SU-DHL-6 (cell line): ENCODE results near the gene UBTF.

ENCODE experiments used
- H2AFZ ChIP-seq: fragments of 200-600 bp; sonication (generic); 2 replicates; pipeline ENCODE4 v1.6.1; 2014; ENCODE audit warnings: low read depth, mild to moderate bottlenecking, moderate library complexity, mixed read lengths, antibody characterized with exemption, low read length; ENCODE audit not compliant: severe bottlenecking
- H3F3A ChIP-seq: fragments of 200-600 bp; shearing (Covaris generic); 2 replicates; pipeline ENCODE4 v1.6.0; 2016; ENCODE audit warnings: antibody characterized with exemption, mild to moderate bottlenecking; ENCODE audit not compliant: insufficient read depth
- H3K27ac ChIP-seq: fragments of 200-600 bp; sonication (generic); 2 replicates; pipeline ENCODE4 v1.5.1; 2016; ENCODE audit warnings: low read depth, mild to moderate bottlenecking, low read length, moderate library complexity, mixed read lengths
- H3K27me3 ChIP-seq: fragments of 200-600 bp; sonication (generic), shearing (Covaris generic); 2 replicates; pipeline ENCODE4 v1.6.0; 2014; ENCODE audit warnings: mild to moderate bottlenecking, low read length
- H3K36me3 ChIP-seq: fragments of 200-600 bp; sonication (generic); 2 replicates; pipeline ENCODE4 v1.6.1; 2014; ENCODE audit warnings: mild to moderate bottlenecking, low read length, mixed read lengths
- H3K4me2 ChIP-seq: fragments of 300-600, 200-600 bp; shearing (Covaris generic), sonication (generic); 2 replicates; pipeline ENCODE4 v1.6.0; 2014; ENCODE audit warnings: low read length, low read depth, mild to moderate bottlenecking; ENCODE audit not compliant: poor library complexity, severe bottlenecking
- H3K4me3 ChIP-seq: fragments of 200-600 bp; sonication (generic); 2 replicates; pipeline ENCODE4 v1.5.1; 2014; ENCODE audit warnings: antibody characterized with exemption, low read length, mild to moderate bottlenecking, mixed read lengths; ENCODE audit not compliant: insufficient read depth, poor library complexity, severe bottlenecking
- H3K79me2 ChIP-seq: fragments of 200-600 bp; sonication (generic); 2 replicates; pipeline ENCODE4 v1.6.1; 2014; ENCODE audit warnings: mild to moderate bottlenecking, low read length, moderate library complexity; ENCODE audit not compliant: insufficient read depth
- H3K9ac ChIP-seq: fragments of 200-600 bp; sonication (generic); 2 replicates; pipeline ENCODE4 v1.7.0; 2014; ENCODE audit warnings: mild to moderate bottlenecking, low read length
- H3K9me2 ChIP-seq: fragments of 200-600 bp; sonication (generic); replicated peaks from 2 replicates; pipeline ENCODE4 v1.6.1; 2014; ENCODE audit warnings: low read length; ENCODE audit not compliant: insufficient read depth
- H3K9me3 ChIP-seq: fragments of 200-600 bp; sonication (generic); 2 replicates; pipeline ENCODE4 v1.6.1; 2014; ENCODE audit warnings: low read length, mixed read lengths; ENCODE audit not compliant: insufficient read depth
- H4K20me1 ChIP-seq: fragments of 200-600 bp; sonication (generic); 2 replicates; pipeline ENCODE4 v1.6.1; 2014; ENCODE audit warnings: low read depth, mild to moderate bottlenecking, antibody characterized with exemption, low read length, moderate library complexity, mixed read lengths
- EZH2phosphoT487 ChIP-seq: fragments of 200-600 bp; sonication (generic), shearing (Covaris generic); conservative IDR thresholded peaks from 2 replicates; pipeline ENCODE4 v1.6.1; 2018; ENCODE audit warnings: mild to moderate bottlenecking, antibody characterized with exemption, low read length, moderate library complexity, mixed read lengths
- TF ChIP-seq, protein P1 (sequence below): fragments of 200-600 bp; sonication (generic); IDR thresholded peaks from one replicate; pipeline ENCODE4 v1.5.1; 2017; ENCODE audit warnings: antibody characterized with exemption, mild to moderate bottlenecking, low read length, moderate library complexity; ENCODE audit not compliant: insufficient read depth, poor library complexity, severe bottlenecking

UBTF gene

DNA sequence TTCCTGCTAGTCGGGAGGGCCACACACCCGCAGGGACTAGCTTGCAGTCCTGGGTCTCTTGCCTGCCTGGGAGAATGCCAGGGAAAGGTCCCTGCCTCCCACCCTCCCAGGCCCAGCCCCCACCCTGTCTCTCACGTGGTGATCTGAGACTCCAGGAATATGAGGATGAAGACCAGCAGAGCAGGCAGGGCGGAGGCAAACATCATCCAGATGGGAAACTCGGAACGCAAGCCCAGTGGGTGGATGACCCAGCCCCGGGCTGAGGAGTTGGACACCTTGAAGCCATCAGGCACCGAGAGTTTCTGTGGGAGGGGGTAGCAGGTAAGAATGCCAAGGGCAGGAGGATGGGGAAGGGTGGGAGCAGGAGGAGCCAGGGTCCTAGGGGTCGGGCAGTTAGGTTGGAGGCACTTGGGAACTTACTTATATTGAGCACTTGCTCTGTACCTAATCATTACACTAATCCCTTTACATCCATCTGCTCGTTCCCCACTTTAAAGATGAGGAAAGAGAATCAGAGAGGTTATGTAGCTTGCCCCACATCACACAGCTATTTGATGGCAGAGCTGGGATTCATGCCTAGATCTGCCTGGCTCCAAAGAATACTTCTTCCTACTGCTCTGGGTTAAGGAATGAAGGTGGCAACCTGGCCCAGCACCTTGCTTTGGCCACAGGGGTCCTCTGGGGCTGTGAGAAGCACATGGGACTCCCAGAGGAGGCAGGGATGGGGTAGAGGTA lies 35.1 kb upstream of the UBTF start:
- TF ChIP-seq, protein P1, sequence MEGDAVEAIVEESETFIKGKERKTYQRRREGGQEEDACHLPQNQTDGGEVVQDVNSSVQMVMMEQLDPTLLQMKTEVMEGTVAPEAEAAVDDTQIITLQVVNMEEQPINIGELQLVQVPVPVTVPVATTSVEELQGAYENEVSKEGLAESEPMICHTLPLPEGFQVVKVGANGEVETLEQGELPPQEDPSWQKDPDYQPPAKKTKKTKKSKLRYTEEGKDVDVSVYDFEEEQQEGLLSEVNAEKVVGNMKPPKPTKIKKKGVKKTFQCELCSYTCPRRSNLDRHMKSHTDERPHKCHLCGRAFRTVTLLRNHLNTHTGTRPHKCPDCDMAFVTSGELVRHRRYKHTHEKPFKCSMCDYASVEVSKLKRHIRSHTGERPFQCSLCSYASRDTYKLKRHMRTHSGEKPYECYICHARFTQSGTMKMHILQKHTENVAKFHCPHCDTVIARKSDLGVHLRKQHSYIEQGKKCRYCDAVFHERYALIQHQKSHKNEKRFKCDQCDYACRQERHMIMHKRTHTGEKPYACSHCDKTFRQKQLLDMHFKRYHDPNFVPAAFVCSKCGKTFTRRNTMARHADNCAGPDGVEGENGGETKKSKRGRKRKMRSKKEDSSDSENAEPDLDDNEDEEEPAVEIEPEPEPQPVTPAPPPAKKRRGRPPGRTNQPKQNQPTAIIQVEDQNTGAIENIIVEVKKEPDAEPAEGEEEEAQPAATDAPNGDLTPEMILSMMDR, result no peak
- no peak for TF ChIP-seq EZH2phosphoT487
- no peaks in the 10 kb centered on the region for H3F3A ChIP-seq
- no peak overlapping the region for H3K9ac ChIP-seq

DNA sequence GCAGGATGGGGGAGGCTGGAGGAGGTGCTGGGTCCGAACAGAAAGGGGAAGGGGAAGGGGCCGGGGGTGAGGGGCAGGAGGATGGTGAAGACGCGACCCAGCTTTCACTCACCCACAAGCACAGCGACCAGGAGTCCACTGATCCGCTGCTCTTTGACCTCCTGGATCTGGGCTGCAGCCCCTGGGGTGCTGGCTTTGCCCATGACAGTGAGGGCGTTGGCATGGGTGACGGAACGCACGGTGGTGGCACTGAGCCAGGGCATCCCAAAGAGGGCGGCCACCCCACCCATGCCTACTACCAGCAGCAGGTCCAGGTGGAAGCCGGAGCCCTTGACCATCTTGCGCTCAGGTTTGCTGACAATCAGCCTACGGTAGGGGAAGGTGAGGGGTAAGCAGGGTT lies 33.5 kb upstream of the UBTF start:
- no peaks in the 10 kb centered on the region for H3K27me3 ChIP-seq
- H3K4me3 ChIP-seq, result no peak overlapping the region
- H3K9ac ChIP-seq, result no peak overlapping the region
- H3F3A ChIP-seq, result no peaks in the 10 kb centered on the region
- H3K9me3 ChIP-seq, result no peaks in the 10 kb centered on the region
- no peak for TF ChIP-seq EZH2phosphoT487
- TF ChIP-seq, protein P1, result no peak
- no peak overlapping the region for H3K4me2 ChIP-seq
- H2AFZ ChIP-seq, result no peak overlapping the region
- no peaks in the 10 kb centered on the region for H3K9me2 ChIP-seq
- no peaks in the 10 kb centered on the region for H3K79me2 ChIP-seq
- H4K20me1 ChIP-seq, result no peaks in the 10 kb centered on the region
- no peak overlapping the region for H3K27ac ChIP-seq
- no peaks in the 10 kb centered on the region for H3K36me3 ChIP-seq

More for the DNA sequence above, 35.1 kb upstream of the UBTF start:
- H3K4me2 ChIP-seq, result no peak overlapping the region
- H3K9me2 ChIP-seq, result no peaks in the 10 kb centered on the region
- H3K36me3 ChIP-seq, result no peaks in the 10 kb centered on the region
- H3K79me2 ChIP-seq, result no peaks in the 10 kb centered on the region
- H4K20me1 ChIP-seq, result no peaks in the 10 kb centered on the region
- H2AFZ ChIP-seq, result no peak overlapping the region
- no peak overlapping the region for H3K4me3 ChIP-seq
- no peaks in the 10 kb centered on the region for H3K9me3 ChIP-seq
- no peak overlapping the region for H3K27ac ChIP-seq
- no peaks in the 10 kb centered on the region for H3K27me3 ChIP-seq

- H4K20me1 ChIP-seq, result no peaks in the 10 kb centered on the region
- no peak for TF ChIP-seq EZH2phosphoT487
- TF ChIP-seq, protein P1, result no peak
- no peak overlapping the region for H3K4me2 ChIP-seq
- H3K36me3 ChIP-seq, result no peaks in the 10 kb centered on the region
- no peak overlapping the region for H2AFZ ChIP-seq
- H3K79me2 ChIP-seq, result no peaks in the 10 kb centered on the region
- no peaks in the 10 kb centered on the region for H3K9me2 ChIP-seq
- no peaks in the 10 kb centered on the region for H3K27me3 ChIP-seq
- no peak overlapping the region for H3K27ac ChIP-seq
- no peaks in the 10 kb centered on the region for H3F3A ChIP-seq
- H3K4me3 ChIP-seq, result no peak overlapping the region
- no peak overlapping the region for H3K9ac ChIP-seq
- H3K9me3 ChIP-seq, result no peaks in the 10 kb centered on the region
Observed at GRCh38 chr17:44251062-44251461, 31.6 kb upstream of the UBTF start.
